Keratinocyte (primary cell): Measurements from ENCODE around the gene SH3GL3. TPM values are rescaled to one million over a fixed set of nuclear protein-coding genes. Genes with fewer than 3 reads are reported as not detected.

Experiments
- DNase-seq: peaks from one replicate; pipeline ENCODE4 v3.0.0-alpha.2; 2011; ENCODE audit warnings: low read depth, missing footprints, low spot score
- FAIRE-seq: peaks from 2 replicates; lab custom pipeline; 2011; peaks lifted over from hg19 to GRCh38; lab: Jason Lieb, UNC
- H2AFZ ChIP-seq: 2 replicates; pipeline ENCODE4 v1.6.0; 2012; ENCODE audit warnings: low read length, control low read depth, inconsistent platforms; ENCODE audit not compliant: control insufficient read depth
- H3K27ac ChIP-seq: 2 replicates; pipeline ENCODE4 v1.5.1; 2011; ENCODE audit warnings: low read length; ENCODE audit not compliant: control insufficient read depth, insufficient read depth
- H3K27me3 ChIP-seq: 3 replicates; pipeline ENCODE4 v1.6.0; 2011; ENCODE audit warnings: low read length; ENCODE audit not compliant: control insufficient read depth, insufficient read depth; ENCODE audit errors: extremely low read depth
- H3K36me3 ChIP-seq, 2 experiments: 2 replicates in 1 of 2; 3 replicates in 1 of 2; pipeline ENCODE4 v1.5.1; 2011; ENCODE audit warnings: low read length in 2 of 2, mild to moderate bottlenecking in 1 of 2; ENCODE audit not compliant: control insufficient read depth in 2 of 2, insufficient read depth in 2 of 2; ENCODE audit errors: extremely low read depth in 1 of 2
- H3K4me1 ChIP-seq: 3 replicates; pipeline ENCODE4 v1.5.1; 2011; ENCODE audit warnings: low read length; ENCODE audit not compliant: control insufficient read depth, insufficient read depth; ENCODE audit errors: extremely low read depth
- H3K4me2 ChIP-seq: 3 replicates; pipeline ENCODE4 v1.6.0; 2011; ENCODE audit warnings: low read depth, low read length; ENCODE audit not compliant: control insufficient read depth, insufficient read depth; ENCODE audit errors: extremely low read depth
- H3K4me3 ChIP-seq, 3 experiments: fragments of 200-600 bp in 1 of 3; sonication (generic) in 1 of 3; 2 replicates in 2 of 3; 3 replicates in 1 of 3; pipeline ENCODE4 v1.5.1; 2011 to 2016; ENCODE audit warnings: low read length in 3 of 3, mild to moderate bottlenecking in 3 of 3, control low read depth in 2 of 3, inconsistent platforms in 1 of 3, low read depth in 1 of 3, mixed read lengths in 1 of 3, mixed run types in 1 of 3, moderate library complexity in 1 of 3; ENCODE audit not compliant: control insufficient read depth in 2 of 3, insufficient read depth in 2 of 3; ENCODE audit errors: extremely low read depth in 1 of 3
- H3K79me2 ChIP-seq: 2 replicates; pipeline ENCODE4 v1.6.0; 2012; ENCODE audit warnings: low read length; ENCODE audit not compliant: control insufficient read depth, insufficient read depth
- H3K9ac ChIP-seq: 3 replicates; pipeline ENCODE4 v1.6.0; 2011; ENCODE audit warnings: low read length; ENCODE audit not compliant: control insufficient read depth, insufficient read depth; ENCODE audit errors: extremely low read depth
- H3K9me1 ChIP-seq: 3 replicates; pipeline ENCODE4 v1.6.0; 2011; ENCODE audit warnings: low read length; ENCODE audit not compliant: control insufficient read depth, insufficient read depth; ENCODE audit errors: extremely low read depth
- H3K9me3 ChIP-seq: 2 replicates; pipeline ENCODE4 v1.5.1; 2012; ENCODE audit warnings: low read depth, low read length; ENCODE audit not compliant: control insufficient read depth
- H4K20me1 ChIP-seq: 3 replicates; pipeline ENCODE4 v1.6.0; 2011; ENCODE audit warnings: low read length; ENCODE audit not compliant: control insufficient read depth, insufficient read depth; ENCODE audit errors: extremely low read depth
- CTCF ChIP-seq, 3 experiments: IDR thresholded peaks in 1 of 3; conservative IDR thresholded peaks in 1 of 3; optimal IDR thresholded peaks in 1 of 3; 2 replicates in 2 of 3; 3 replicates in 1 of 3; pipeline versions ENCODE3 to v1.5.1; 2011; ENCODE audit warnings: low read length in 3 of 3, mild to moderate bottlenecking in 3 of 3, moderate library complexity in 2 of 3, control low read depth in 1 of 3, inconsistent platforms in 1 of 3; ENCODE audit not compliant: insufficient read depth in 2 of 3; ENCODE audit errors: extremely low read depth in 1 of 3
- EZH2 ChIP-seq: IDR thresholded peaks from one replicate; pipeline ENCODE4 v1.6.1; 2012; ENCODE audit warnings: inconsistent platforms, mild to moderate bottlenecking, low read length, moderate library complexity
- dilution Hi-C: fragments of 300-500 bp; cut with MboI; formaldehyde crosslinking; loops from one replicate; pipeline ENCODE4 v1.7.0; 2020; ENCODE audit warnings: low sequenced_read_pairs; ENCODE audit not compliant: extremely low pct_ligation_motif_present
- polyA plus RNA-seq, 5 experiments: library from polyadenylated mRNA; depleted of rRNA in 3 of 5; stranded (reverse) in 3 of 5; stranded (forward) in 1 of 5; unstranded in 1 of 5; fragments of >200 nt; gene quantifications; 1 replicate in 1 of 5; 2 replicates in 3 of 5; 3 replicates in 1 of 5; pipeline versions ENCODE4 v1.2.1 to v1.2.3, GENCODE V29; 2011 to 2012; ENCODE audit warnings: missing spikeins in 2 of 5, low read depth in 1 of 5, low replicate concordance in 1 of 5

Gene SH3GL3
- polyA plus RNA-seq, 1 donor (not counting 4 experiments of a cell fraction or from before 2014, with no cell fraction given) = 0.20 TPM

- TF ChIP-seq CTCF (optimal IDR thresholded peaks at IDR 0.05 in 1 of 3, IDR thresholded peaks at IDR 0.05 in 1 of 3, conservative IDR thresholded peaks at IDR 0.05 in 1 of 3; ENCODE audit: extremely low read depth in 1 of 3, insufficient read depth in 2 of 3, low read length in 3 of 3) (no peak), EZH2 (no peak)
- Histone ChIP-seq H4K20me1 (no peaks in the 10 kb centered on the region), H3K4me2 (no peak overlapping the region), H3K79me2 (no peaks in the 10 kb centered on the region), H3K9me1 (no peaks in the 10 kb centered on the region), H3K4me1 (peaks cover 3% of the 10 kb centered on the region), H3K27ac (no peak overlapping the region), H3K9ac (no peak overlapping the region), H3K4me3 (no peak overlapping the region), H3K9me3 (no peaks in the 10 kb centered on the region), H2AFZ (no peak overlapping the region), H3K36me3 (no peaks in the 10 kb centered on the region), H3K27me3 (no peaks in the 10 kb centered on the region)
- dilution Hi-C loops = no loop called here
- DNase-seq = no peak
- no peak for FAIRE-seq
Observed at GRCh38 chr15:83471307-83471866, 24.2 kb downstream of the SH3GL3 start.

- Histone ChIP-seq H3K36me3 (no peaks in the 10 kb centered on the region), H3K9me1 (no peaks in the 10 kb centered on the region), H3K79me2 (no peaks in the 10 kb centered on the region), H4K20me1 (no peaks in the 10 kb centered on the region), H2AFZ (no peak overlapping the region), H3K27me3 (no peaks in the 10 kb centered on the region), H3K4me2 (no peak overlapping the region), H3K9ac (no peak overlapping the region), H3K9me3 (no peaks in the 10 kb centered on the region), H3K4me1 (peaks cover 3% of the 10 kb centered on the region), H3K4me3 (no peak overlapping the region), H3K27ac (no peak overlapping the region)
- DNase-seq (no peak), FAIRE-seq (no peak)
- TF ChIP-seq CTCF (optimal IDR thresholded peaks at IDR 0.05 in 1 of 3, IDR thresholded peaks at IDR 0.05 in 1 of 3, conservative IDR thresholded peaks at IDR 0.05 in 1 of 3; ENCODE audit: extremely low read depth in 1 of 3, insufficient read depth in 2 of 3, low read length in 3 of 3) (no peak), EZH2 (no peak)
- dilution Hi-C loops = no loop called here
Observed at GRCh38 chr15:83472151-83472550, 25.0 kb downstream of the SH3GL3 start.
